ENCODE results near the gene TMEM168.
"Not testable (repeated sequence)": the region's sequence is repeated elsewhere in the genome, so short reads cannot be mapped to it uniquely, and the experiment has no call there.

TMEM168 gene

GRCh38 chr7:112789817-112790585 is at the start of gene TMEM168:
Gene TMEM168, minus strand, starts transcription at chr7:112790393. Its CDS starts 5,568 bp downstream, at chr7:112784825.
- peak; percentile 80 for DNase-seq

- not testable (repeated sequence) for DNase-seq
Observed at GRCh38 chr7:112835928-112836327, 45.7 kb upstream of the TMEM168 start.

GRCh38 chr7:112833082-112833481 is 42.9 kb upstream of the TMEM168 start:
- no peak for DNase-seq

- no peak for DNase-seq
Observed at GRCh38 chr7:112830769-112831168, 40.6 kb upstream of the TMEM168 start.

- DNase-seq: no peak
Observed at GRCh38 chr7:112828696-112829095, 38.5 kb upstream of the TMEM168 start.

GRCh38 chr7:112821345-112821744 is 31.2 kb upstream of the TMEM168 start:
- no peak for DNase-seq

GRCh38 chr7:112819536-112819935 is 29.3 kb upstream of the TMEM168 start:
- no peak for DNase-seq

- no peak for DNase-seq
Observed at GRCh38 chr7:112806156-112806555, 16.0 kb upstream of the TMEM168 start.

- no peak for DNase-seq
Observed at GRCh38 chr7:112802406-112802805, 12.2 kb upstream of the TMEM168 start.

GRCh38 chr7:112800486-112800885 is 10.3 kb upstream of the TMEM168 start:
- DNase-seq: no peak

GRCh38 chr7:112799448-112800120 is 9.4 kb upstream of the TMEM168 start:
- DNase-seq: no peak

- no peak for DNase-seq
Observed at GRCh38 chr7:112798274-112799159, 8.3 kb upstream of the TMEM168 start.

GRCh38 chr7:112796552-112796951 is 6.4 kb upstream of the TMEM168 start:
- not testable (repeated sequence) for DNase-seq

GRCh38 chr7:112792441-112792840 is 2.2 kb upstream of the TMEM168 start:
- no peak for DNase-seq

GRCh38 chr7:112791465-112792168 is 1.4 kb upstream of the TMEM168 start:
- DNase-seq: no peak

GRCh38 chr7:112790586-112791003 is 402 bp upstream of the TMEM168 start:
- DNase-seq: no peak

GRCh38 chr7:112789453-112789816 is 758 bp downstream of the TMEM168 start:
- DNase-seq: no peak

GRCh38 chr7:112788778-112789343 is 1.3 kb downstream of the TMEM168 start:
- DNase-seq: no peak

- DNase-seq: no peak
Observed at GRCh38 chr7:112784603-112785002, 5.6 kb downstream of the TMEM168 start.

- no peak for DNase-seq
Observed at GRCh38 chr7:112782498-112782897, 7.7 kb downstream of the TMEM168 start.

GRCh38 chr7:112781558-112781957 is 8.6 kb downstream of the TMEM168 start:
- no peak for DNase-seq

- no peak for DNase-seq
Observed at GRCh38 chr7:112781110-112781509, 9.1 kb downstream of the TMEM168 start.
